A549 (cell line): ENCODE data around the gene APBA1. TPM values are rescaled to one million over a fixed set of nuclear protein-coding genes. Genes with fewer than 3 reads are reported as not detected.

ENCODE experiments used
- ATAC-seq, 2 experiments: fragments of 200-7000 bp in 1 of 2; fragments of >200 bp in 1 of 2; cut with Nextera tagmentation in 1 of 2; cut with Tn5 transposase in 1 of 2; 3 replicates each; pipeline versions ENCODE4 v1.8.0 to v1.9.1; 2018 to 2020; ENCODE audit warnings: mild to moderate bottlenecking in 1 of 2, moderate library complexity in 1 of 2
- CTCF ChIA-PET: fragments of 300-600 bp; sonication (Branson Sonifier 250); formaldehyde crosslinking; extraction: SDS; loops from one replicate; lab custom pipeline; 2021; ENCODE audit warnings: antibody characterized with exemption, inconsistent platforms; lab: Yijun Ruan, JAX
- POLR2A ChIA-PET: fragments of 350-600 bp; formaldehyde crosslinking; extraction: SDS; loops from one replicate; lab custom pipeline; 2021; ENCODE audit warnings: antibody characterized with exemption, inconsistent platforms; lab: Yijun Ruan, JAX
- DNase-seq, 2 experiments: peaks; one replicate each; pipeline versions ENCODE4 v3.0.0 to v3.0.0-alpha.2; 2011 to 2016; ENCODE audit warnings: low read depth in 1 of 2, low spot score in 1 of 2
- FAIRE-seq: peaks from 2 replicates; lab custom pipeline; 2011; peaks lifted over from hg19 to GRCh38; lab: Jason Lieb, UNC
- H3K27ac ChIP-seq, 2 experiments: fragments of >200 bp; sonication (Bioruptor Twin); formaldehyde crosslinking; 3 replicates each; pipeline ENCODE4 v1.5.1; 2016 to 2017
- H3K4me1 ChIP-seq: fragments of >200 bp; sonication (Bioruptor Twin); formaldehyde crosslinking; 3 replicates; pipeline ENCODE4 v1.6.1; 2016
- H3K4me2 ChIP-seq: fragments of >200 bp; sonication (Bioruptor Twin); formaldehyde crosslinking; 3 replicates; pipeline ENCODE4 v1.6.1; 2016
- H3K4me3 ChIP-seq: fragments of >200 bp; sonication (Bioruptor Twin); formaldehyde crosslinking; 3 replicates; pipeline ENCODE4 v1.5.1; 2016
- H3K9me3 ChIP-seq: fragments of >200 bp; sonication (Bioruptor Twin); formaldehyde crosslinking; 3 replicates; pipeline ENCODE4 v1.6.1; 2016
- BCL3 ChIP-seq: fragments of >200 bp; sonication (Bioruptor Twin); formaldehyde crosslinking; IDR thresholded peaks from 3 replicates; pipeline ENCODE4 v1.6.1; 2016
- CBX8 ChIP-seq: fragments of 200-600 bp; sonication (generic); IDR thresholded peaks from 2 replicates; pipeline ENCODE4 v1.6.1; 2016
- CEBPB ChIP-seq, 2 experiments: fragments of >200 bp in 1 of 2; sonication (Bioruptor Twin) in 1 of 2; formaldehyde crosslinking in 1 of 2; IDR thresholded peaks; 2 replicates each; pipeline ENCODE4 v1.6.1; 2012 to 2016
- CHD4 ChIP-seq: fragments of 200-600 bp; sonication (generic); IDR thresholded peaks from 2 replicates; pipeline ENCODE4 v1.6.1; 2016; ENCODE audit warnings: antibody characterized with exemption, mild to moderate bottlenecking, borderline replicate concordance
- EP300 ChIP-seq, 2 experiments: fragments of >200 bp; sonication (Bioruptor Twin); formaldehyde crosslinking; IDR thresholded peaks; 2 replicates in 1 of 2; 3 replicates in 1 of 2; pipeline ENCODE4 v1.6.1; 2016 to 2017
- ESRRA ChIP-seq: fragments of 150-350 bp; IDR thresholded peaks from 2 replicates; pipeline ENCODE4 v1.6.1; 2014; ENCODE audit warnings: mild to moderate bottlenecking, low read length, borderline replicate concordance
- FOSB ChIP-seq: fragments of 250-450 bp; sonication (Bioruptor Pico); IDR thresholded peaks from 2 replicates; pipeline ENCODE4 v1.5.0; 2020; ENCODE audit warnings: mild to moderate bottlenecking, moderate library complexity
- FOSL2 ChIP-seq, 2 experiments: fragments of 450-650 bp in 1 of 2; fragments of >200 bp in 1 of 2; sonication (Bioruptor Twin) in 1 of 2; formaldehyde crosslinking; IDR thresholded peaks; 2 replicates each; pipeline versions ENCODE4 v1.5.0 to v1.6.1; 2016 to 2020; ENCODE audit warnings: mild to moderate bottlenecking in 1 of 2, moderate library complexity in 1 of 2
- HDAC2 ChIP-seq: fragments of 200-600 bp; sonication (generic); IDR thresholded peaks from 2 replicates; pipeline ENCODE4 v1.6.1; 2016
- HES2 ChIP-seq: fragments of >200 bp; sonication (Bioruptor Twin); formaldehyde crosslinking; IDR thresholded peaks from 2 replicates; pipeline ENCODE4 v1.6.1; 2016
- HEYL ChIP-seq: fragments of 250-450 bp; sonication (Bioruptor Pico); IDR thresholded peaks from 2 replicates; pipeline ENCODE4 v1.8.0; 2021; ENCODE audit warnings: mild to moderate bottlenecking, moderate library complexity
- HOXB5 ChIP-seq: fragments of 250-450 bp; sonication (Bioruptor Pico); IDR thresholded peaks from 2 replicates; pipeline ENCODE4 v1.5.0; 2020; ENCODE audit warnings: mild to moderate bottlenecking, moderate library complexity
- JUN ChIP-seq, 2 experiments: fragments of >200 bp; sonication (Bioruptor Twin); formaldehyde crosslinking; IDR thresholded peaks; 2 replicates in 1 of 2; 3 replicates in 1 of 2; pipeline ENCODE4 v1.6.1; 2016 to 2017
- JUNB ChIP-seq: fragments of >200 bp; sonication (Bioruptor Twin); formaldehyde crosslinking; IDR thresholded peaks from 2 replicates; pipeline ENCODE4 v1.6.1; 2016
- KDM1A ChIP-seq: fragments of 200-600 bp; sonication (generic); IDR thresholded peaks from 2 replicates; pipeline ENCODE4 v1.6.1; 2016; ENCODE audit warnings: low read depth, mild to moderate bottlenecking
- MAFK ChIP-seq: fragments of 450-650 bp; IDR thresholded peaks from 2 replicates; pipeline ENCODE4 v1.6.1; 2014; ENCODE audit not compliant: partially characterized antibody
- MAX ChIP-seq: IDR thresholded peaks from 2 replicates; pipeline ENCODE4 v1.6.1; 2012
- MAZ ChIP-seq: fragments of 150-350 bp; IDR thresholded peaks from 2 replicates; pipeline ENCODE4 v1.6.1; 2014; ENCODE audit warnings: antibody characterized with exemption, low read depth, low read length, borderline replicate concordance
- NFE2L2 ChIP-seq: fragments of 150-350 bp; conservative IDR thresholded peaks from 2 replicates; pipeline ENCODE4 v1.6.1; 2014; ENCODE audit warnings: low read length
- NPAS2 ChIP-seq: fragments of 250-450 bp; sonication (Bioruptor Pico); IDR thresholded peaks from 2 replicates; pipeline ENCODE4 v1.8.0; 2022; ENCODE audit warnings: mild to moderate bottlenecking, moderate library complexity, borderline replicate concordance
- POLR2AphosphoS2 ChIP-seq: conservative IDR thresholded peaks from 2 replicates; pipeline ENCODE4 v1.6.1; 2012; ENCODE audit warnings: low read length, improper control_type of control experiment, inconsistent platforms
- RCOR1 ChIP-seq: fragments of 150-350 bp; IDR thresholded peaks from 2 replicates; pipeline ENCODE4 v1.6.1; 2014; ENCODE audit warnings: antibody characterized with exemption, low read length, low read depth
- REST ChIP-seq: fragments of 200-600 bp; sonication (generic); IDR thresholded peaks from 2 replicates; pipeline ENCODE4 v1.6.1; 2016; ENCODE audit warnings: antibody characterized with exemption, mild to moderate bottlenecking, moderate library complexity
- RNF2 ChIP-seq: fragments of 200-600 bp; sonication (generic); IDR thresholded peaks from 2 replicates; pipeline ENCODE4 v1.6.1; 2016; ENCODE audit warnings: low read depth, mild to moderate bottlenecking, antibody characterized with exemption, moderate library complexity, borderline replicate concordance
- SREBF2 ChIP-seq: fragments of 450-650 bp; IDR thresholded peaks from 2 replicates; pipeline ENCODE4 v1.6.1; 2014; ENCODE audit warnings: mild to moderate bottlenecking, moderate library complexity
- TFCP2L1 ChIP-seq: fragments of 250-450 bp; sonication (Bioruptor Pico); IDR thresholded peaks from 2 replicates; pipeline ENCODE4 v1.5.0; 2021; ENCODE audit warnings: mild to moderate bottlenecking
- TP53 ChIP-seq: fragments of 250-450 bp; sonication (Bioruptor Pico); IDR thresholded peaks from 2 replicates; pipeline ENCODE4 v1.5.0; 2021; ENCODE audit warnings: mild to moderate bottlenecking, moderate library complexity
- ZC3H11A ChIP-seq: fragments of 450-650 bp; IDR thresholded peaks from 2 replicates; pipeline ENCODE4 v1.6.1; 2014; ENCODE audit warnings: antibody characterized with exemption, mild to moderate bottlenecking
- ZNF302 ChIP-seq: fragments of 250-450 bp; sonication (Bioruptor Pico); IDR thresholded peaks from 2 replicates; pipeline ENCODE4 v1.9.0; 2021; ENCODE audit warnings: inconsistent platforms, mild to moderate bottlenecking, moderate library complexity
- WGBS: methylation state at CpG from one replicate; pipeline ENCODE4 v1.1.6; 2017; ENCODE audit errors: missing lambda C conversion rate; 5-methylcytosine and 5-hydroxymethylcytosine counted together
- polyA plus RNA-seq, 4 experiments: library from polyadenylated mRNA; depleted of rRNA in 3 of 4; stranded (reverse); fragments of >200 nt; fragmentation: RNase III in 1 of 4; extraction: RNeasy Plus Mini Kit Qiagen cat#74134 plus additional on column Dnase treatment in 1 of 4; gene quantifications; 2 replicates in 3 of 4; 3 replicates in 1 of 4; pipeline ENCODE4 v1.2.3, GENCODE V29; 2011 to 2017

Gene APBA1
- polyA plus RNA-seq, 2 of the 4 experiments (the other 2 are of a cell fraction) = 0.22 to 1.6 TPM

- ChIA-PET POLR2A (no interaction called here), CTCF (interaction anchor here (2.8 kb wide), 1 partner anchor 18 kb away, joined by 12 read pairs; the partner anchor contains the start of gene APBA1)
- Histone ChIP-seq H3K4me2 (no peak overlapping the region), H3K27ac (no peak overlapping the region), H3K9me3 (no peaks in the 10 kb centered on the region), H3K4me1 (no peaks in the 10 kb centered on the region), H3K4me3 (no peak overlapping the region)
- ATAC-seq (no peak), FAIRE-seq (no peak), DNase-seq (no peak)
- 12% methylated on average over 2 of the region's 2 CpGs for WGBS
- TF ChIP-seq JUN (IDR thresholded peaks at IDR 0.05) (no peak), RCOR1 (no peak), ZC3H11A (no peak), RNF2 (no peak), HES2 (no peak), BCL3 (no peak), REST (no peak), CEBPB (IDR thresholded peaks at IDR 0.05) (no peak), FOSB (CRISPR knock-in tag) (no peak), CHD4 (no peak), HEYL (no peak), MAZ (no peak), JUNB (no peak)
Observed at GRCh38 chr9:69655065-69655464, 17.1 kb downstream of the APBA1 start.

- POLR2A ChIA-PET = no interaction called here
- no peak overlapping the region for H3K27ac ChIP-seq
- TF ChIP-seq HDAC2 (no peak), MAFK (no peak), SREBF2 (no peak), HEYL (no peak), EP300 (IDR thresholded peaks at IDR 0.05) (no peak), FOSL2 (IDR thresholded peaks at IDR 0.05) (no peak), FOSL2 (CRISPR knock-in tag; IDR thresholded peaks at IDR 0.05) (no peak), ESRRA (no peak), NPAS2 (CRISPR knock-in tag) (no peak), TP53 (CRISPR knock-in tag) (no peak), MAX (no peak), ZNF302 (CRISPR knock-in tag) (no peak), JUN (IDR thresholded peaks at IDR 0.05) (no peak), POLR2AphosphoS2 (no peak), FOSB (CRISPR knock-in tag) (no peak), CBX8 (no peak), HOXB5 (no peak), KDM1A (no peak), NFE2L2 (no peak), TFCP2L1 (CRISPR knock-in tag) (no peak)
- CTCF ChIA-PET = no interaction called here
- ATAC-seq (no peak), FAIRE-seq (no peak), DNase-seq (no peak)
- WGBS = 9% methylated on average over 1 of the region's 1 CpG
- H3K4me1 ChIP-seq = no peaks in the 10 kb centered on the region
- H3K9me3 ChIP-seq = no peaks in the 10 kb centered on the region
- no peak overlapping the region for H3K4me2 ChIP-seq
- no peak overlapping the region for H3K4me3 ChIP-seq
Observed at GRCh38 chr9:69653261-69653660, 18.9 kb downstream of the APBA1 start.
